NCI-H1417 (cell line): ENCODE measurements around the gene ATXN7.

ENCODE experiments used
- DNase-seq, 3 experiments: peaks; one replicate each; lab custom pipeline; 2025; lab: John Stamatoyannopoulos, UW

ATXN7 gene

GRCh38 chr3:63905731-63906620 lies 42.3 kb downstream of the ATXN7 start:
- no peak for DNase-seq

GRCh38 chr3:63908081-63908736 lies 44.5 kb downstream of the ATXN7 start:
- no peak for DNase-seq

GRCh38 chr3:63908776-63909175 lies 45.1 kb downstream of the ATXN7 start:
- DNase-seq, result no peak

- no peak for DNase-seq
Measured at GRCh38 chr3:63909431-63909830, 45.8 kb downstream of the ATXN7 start.

GRCh38 chr3:63910001-63910400 lies 46.3 kb downstream of the ATXN7 start:
- no peak for DNase-seq

GRCh38 chr3:63910891-63911290 lies 47.2 kb downstream of the ATXN7 start:
- DNase-seq, result no peak

GRCh38 chr3:63911509-63911872 lies 47.8 kb downstream of the ATXN7 start:
- no peak for DNase-seq

GRCh38 chr3:63911873-63912767 lies 48.5 kb downstream of the ATXN7 start, which contains the start of gene SCAANT1:
Gene SCAANT1 (minus strand): TSS chr3:63912383.
- DNase-seq, result peak; percentile 68 to 85 (median 78)

GRCh38 chr3:63912768-63913588 lies 49.3 kb downstream of the ATXN7 start:
- peak in 2 of 3 experiments; percentile 49 to 62 for DNase-seq

- no peak for DNase-seq
Measured at GRCh38 chr3:63914312-63914711, 50.6 kb downstream of the ATXN7 start.

- peak in 1 of 3 experiments; percentile 15 for DNase-seq
Measured at GRCh38 chr3:63918321-63918720, 54.7 kb downstream of the ATXN7 start.

GRCh38 chr3:63920001-63920400 lies 56.3 kb downstream of the ATXN7 start:
- no peak for DNase-seq

- no peak for DNase-seq
Measured at GRCh38 chr3:63921741-63922482, 58.2 kb downstream of the ATXN7 start.

- DNase-seq, result no peak
Measured at GRCh38 chr3:63922491-63923199, 59.0 kb downstream of the ATXN7 start.

- no peak for DNase-seq
Measured at GRCh38 chr3:63926309-63926708, 62.6 kb downstream of the ATXN7 start.

- peak in 2 of 3 experiments; percentile 1 to 28 for DNase-seq
Measured at GRCh38 chr3:63927422-63928280, 64.0 kb downstream of the ATXN7 start.

GRCh38 chr3:63931290-63931689 lies 67.6 kb downstream of the ATXN7 start:
- no peak for DNase-seq

- no peak for DNase-seq
Measured at GRCh38 chr3:63932509-63933212, 69.0 kb downstream of the ATXN7 start.
